HG03025 (cell line): ENCODE results near the gene DIP2C.

Source experiments
- ATAC-seq: cut with Tn5 transposase; IDR thresholded peaks from one replicate; pipeline ENCODE4 v1.9.1; 2021; ENCODE audit warnings: mild to moderate bottlenecking, moderate library complexity; ENCODE audit not compliant: unreplicated experiment, low FRiP score

DIP2C gene

GRCh38 chr10:630581-631073 lies 58.8 kb downstream of the DIP2C start:
- ATAC-seq, result no peak

DNA sequence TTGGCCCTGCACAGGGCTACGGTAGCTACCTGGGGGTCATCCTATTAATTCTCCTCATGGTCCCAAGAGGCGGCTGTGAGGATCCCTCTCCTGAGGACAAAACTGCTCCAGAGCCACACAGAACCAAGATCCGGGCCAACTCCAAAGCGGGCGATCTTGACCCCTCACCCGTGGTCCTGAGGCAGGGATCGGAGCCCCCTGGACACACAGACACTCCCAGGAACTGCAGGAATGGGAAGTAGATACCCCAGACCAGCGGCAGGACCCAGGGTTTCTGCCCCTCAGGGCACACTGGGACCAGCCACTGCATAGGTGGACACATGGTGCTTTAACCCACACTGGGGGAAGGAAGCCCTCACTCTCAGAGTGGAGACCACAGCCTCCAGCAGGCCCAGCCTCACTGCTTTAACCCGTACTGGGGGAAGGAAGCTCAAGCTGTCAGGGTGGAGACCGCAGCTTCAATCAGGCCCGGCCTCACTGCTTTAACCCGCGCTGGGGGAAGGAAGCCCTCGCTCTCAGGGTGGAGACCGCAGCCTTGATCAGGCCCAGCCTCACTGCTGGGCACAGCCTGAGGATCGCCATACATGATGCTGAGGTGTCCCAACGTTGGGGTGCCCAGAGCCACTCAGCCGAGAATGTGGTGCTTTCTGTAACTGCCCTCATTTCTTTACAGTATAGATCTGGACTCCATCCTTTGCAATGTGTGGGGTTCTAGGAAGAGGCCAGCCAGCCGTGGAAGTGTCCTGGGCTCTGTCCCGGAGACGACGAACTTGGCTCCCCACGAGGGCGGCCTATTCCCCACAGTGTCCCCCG lies 60.1 kb downstream of the DIP2C start:
- ATAC-seq, result no peak

GRCh38 chr10:628386-629045 lies 61.0 kb downstream of the DIP2C start:
- no peak for ATAC-seq

DNA sequence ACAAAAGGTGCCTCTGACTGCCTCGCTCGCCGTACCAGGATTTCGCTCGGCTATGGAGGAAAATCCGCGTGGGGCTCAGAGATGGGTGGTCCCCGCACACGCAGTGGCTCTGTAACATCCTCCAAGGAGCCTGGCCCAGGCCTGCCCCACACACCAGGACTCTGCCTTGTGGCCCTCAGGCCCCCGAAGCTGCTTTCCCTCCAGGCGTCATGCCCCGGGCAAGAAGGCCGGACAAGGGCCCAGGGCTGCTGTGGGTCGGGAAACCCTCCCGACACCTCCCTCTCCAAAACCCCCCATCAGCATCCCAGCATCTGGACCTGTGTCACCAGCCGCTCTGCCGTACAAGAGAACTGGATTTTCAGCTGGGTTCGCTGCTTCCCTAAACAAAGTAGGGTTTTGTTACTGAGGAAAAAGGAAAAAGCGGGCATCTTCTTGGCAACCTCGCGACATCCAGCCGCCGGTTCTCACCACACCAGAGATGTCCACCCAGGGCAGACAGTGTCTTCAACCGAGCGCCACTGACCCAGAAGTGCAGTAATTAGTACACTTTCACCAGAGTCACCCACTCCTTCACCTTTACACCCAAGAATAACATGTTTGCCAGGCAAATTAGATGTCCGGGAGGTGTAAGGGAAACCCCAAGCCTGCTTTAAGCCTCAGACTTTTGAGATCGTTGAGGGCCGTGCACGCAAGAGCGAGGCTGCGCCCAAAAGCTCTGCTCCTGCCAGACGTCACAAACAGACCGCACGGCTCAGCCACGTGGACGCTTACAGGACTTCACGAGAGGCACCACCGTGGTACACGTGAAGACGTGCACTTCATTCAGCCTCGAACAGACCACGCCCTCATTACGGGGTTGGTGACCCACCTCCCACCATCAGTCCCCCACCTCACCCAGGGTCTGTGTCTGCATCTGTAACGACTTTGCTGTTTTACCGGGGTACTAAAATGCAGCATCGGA lies 62.2 kb downstream of the DIP2C start:
- ATAC-seq, result no peak

DNA sequence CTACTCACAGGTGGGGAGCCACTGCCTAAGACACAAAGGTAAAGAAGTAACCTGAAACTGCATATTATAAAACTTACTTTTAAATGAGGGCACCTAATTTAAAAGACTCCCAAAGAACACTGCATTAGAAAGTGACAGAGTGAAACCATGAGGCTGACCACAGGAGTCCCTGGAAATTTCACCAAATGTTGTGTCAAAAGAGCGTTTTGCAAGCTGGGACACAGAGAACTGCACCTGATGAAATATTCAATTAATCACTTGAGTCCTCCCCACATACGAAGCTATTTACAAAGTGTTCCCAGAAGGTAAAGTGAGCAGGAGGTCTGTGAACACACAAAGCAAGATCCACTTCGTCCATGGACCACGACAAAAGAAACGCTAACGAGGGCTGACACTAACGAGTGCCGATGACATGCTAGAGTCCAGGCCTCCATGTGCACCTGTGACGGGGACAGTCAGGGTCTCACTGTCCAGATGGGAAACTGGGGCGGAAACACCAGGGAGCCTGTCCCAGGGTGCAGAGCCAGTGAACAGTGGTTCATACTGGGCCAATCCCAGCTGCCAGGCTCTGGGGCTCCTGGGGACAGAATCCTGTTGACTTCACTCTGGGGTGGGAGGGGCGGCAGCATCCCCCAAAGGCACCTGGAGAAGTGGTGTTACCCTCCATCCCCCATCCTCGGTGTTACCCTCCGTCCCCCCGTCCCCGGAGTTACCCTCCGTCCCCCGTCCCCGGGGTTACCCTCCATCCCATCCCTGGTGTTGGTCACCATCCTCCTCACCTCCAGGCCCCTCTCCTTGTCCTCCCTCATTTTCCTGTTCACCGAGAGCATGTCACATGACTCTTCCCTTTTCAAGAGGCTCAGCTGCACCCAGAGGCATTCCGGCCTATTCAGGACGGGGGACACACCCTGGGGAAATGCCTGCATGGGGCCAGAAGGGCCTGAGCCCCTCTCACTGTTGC lies 63.4 kb downstream of the DIP2C start:
- no peak for ATAC-seq

- ATAC-seq, result no peak
Measured at GRCh38 chr10:625333-625696, 64.2 kb downstream of the DIP2C start.

DNA sequence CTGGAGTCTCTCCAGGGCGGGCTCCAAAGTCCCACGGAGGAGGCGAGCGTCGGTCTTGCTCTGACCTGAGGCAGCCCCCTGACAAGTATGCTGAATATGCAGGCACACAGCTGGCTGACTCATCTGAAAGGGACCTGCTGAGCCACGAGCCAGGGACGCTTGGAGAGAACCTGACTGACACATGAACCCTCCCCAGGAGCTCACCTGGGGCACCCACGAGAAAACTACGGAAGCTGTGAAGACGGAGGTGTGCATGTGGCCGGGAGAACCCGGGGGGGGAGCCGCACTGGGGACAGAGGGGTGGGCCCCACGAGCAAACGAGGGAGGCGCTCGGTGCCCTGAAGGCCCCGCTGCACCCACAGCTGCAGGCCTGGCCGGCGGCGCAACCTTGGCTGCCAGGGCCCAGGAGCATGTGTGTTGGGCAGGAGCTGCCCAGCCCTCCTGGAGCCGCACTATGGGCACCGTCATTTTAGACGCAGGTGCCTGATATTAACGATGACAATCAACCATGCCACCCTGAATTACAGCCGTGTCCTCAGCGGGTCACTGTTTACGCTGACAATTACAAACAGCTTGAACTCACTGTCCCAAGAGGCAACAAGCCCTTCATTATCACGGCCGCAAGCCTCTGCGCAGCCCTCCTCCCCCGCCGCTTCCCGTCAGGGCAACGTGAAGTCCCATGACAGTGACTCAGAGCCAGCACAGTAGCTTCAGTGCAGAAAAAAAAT lies 64.7 kb downstream of the DIP2C start:
- ATAC-seq, result no peak

- ATAC-seq, result no peak
Measured at GRCh38 chr10:624312-624604, 65.2 kb downstream of the DIP2C start.

DNA sequence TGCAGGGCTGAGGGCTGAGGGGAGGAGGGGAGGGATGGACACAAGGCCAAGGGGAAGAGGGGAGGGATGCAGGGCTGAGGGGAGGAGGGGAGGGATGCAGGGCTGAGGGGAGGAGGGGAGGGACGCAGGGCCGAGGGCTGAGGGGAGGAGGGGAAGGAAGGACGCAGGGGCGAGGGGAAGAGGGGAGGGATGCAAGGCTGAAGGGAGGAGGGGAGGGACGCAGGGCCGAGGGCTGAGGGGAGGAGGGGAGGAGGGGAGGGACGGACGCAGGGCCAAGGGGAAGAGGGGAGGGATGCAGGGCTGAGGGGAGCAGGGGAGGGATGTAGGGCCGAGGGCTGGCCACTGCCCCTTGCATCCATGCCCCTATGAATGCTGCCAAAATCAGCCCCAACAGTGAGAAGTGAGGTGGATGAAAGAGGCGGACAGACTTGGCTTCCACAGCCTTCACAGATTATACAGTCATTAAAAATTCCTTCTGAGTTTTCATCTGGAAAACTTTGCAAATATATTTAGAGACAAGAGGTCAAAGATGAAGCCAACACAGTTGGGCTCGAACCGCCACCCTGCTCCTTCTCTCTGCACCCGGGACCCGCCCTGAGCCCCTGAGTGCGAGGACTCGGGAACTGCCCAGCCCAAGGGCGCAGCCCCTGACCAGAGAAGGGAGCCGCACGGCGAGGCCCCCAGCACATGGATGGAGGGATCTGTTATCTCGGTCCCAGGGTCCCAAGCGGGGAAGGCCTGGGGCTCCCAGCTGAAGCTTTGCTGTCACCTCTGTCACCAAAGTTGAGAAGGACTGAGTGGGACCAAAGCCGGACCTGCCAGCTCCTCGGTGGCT lies 65.8 kb downstream of the DIP2C start:
- ATAC-seq, result no peak

- no peak for ATAC-seq
Measured at GRCh38 chr10:623014-623413, 66.5 kb downstream of the DIP2C start.

- ATAC-seq, result no peak
Measured at GRCh38 chr10:621981-622740, 67.3 kb downstream of the DIP2C start.

DNA sequence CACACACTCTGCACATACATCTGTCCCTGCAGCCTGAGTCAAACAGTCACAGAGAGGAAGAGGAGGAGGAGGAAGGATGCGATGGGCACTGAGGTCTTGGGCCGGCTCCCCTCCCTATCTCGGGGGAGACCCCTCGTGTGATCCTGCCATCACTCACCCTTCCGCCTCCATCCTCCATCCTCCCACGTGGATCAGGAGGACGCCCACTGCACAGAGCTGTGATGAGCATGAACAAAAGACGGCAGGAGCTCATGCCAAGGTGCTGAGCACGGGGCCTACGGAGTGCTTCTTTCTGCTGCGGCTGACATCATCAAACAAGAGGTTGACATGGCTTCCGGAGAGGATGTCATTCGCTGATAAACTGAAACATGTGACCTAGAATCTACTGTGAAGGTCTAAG lies 68.0 kb downstream of the DIP2C start:
- no peak for ATAC-seq

DNA sequence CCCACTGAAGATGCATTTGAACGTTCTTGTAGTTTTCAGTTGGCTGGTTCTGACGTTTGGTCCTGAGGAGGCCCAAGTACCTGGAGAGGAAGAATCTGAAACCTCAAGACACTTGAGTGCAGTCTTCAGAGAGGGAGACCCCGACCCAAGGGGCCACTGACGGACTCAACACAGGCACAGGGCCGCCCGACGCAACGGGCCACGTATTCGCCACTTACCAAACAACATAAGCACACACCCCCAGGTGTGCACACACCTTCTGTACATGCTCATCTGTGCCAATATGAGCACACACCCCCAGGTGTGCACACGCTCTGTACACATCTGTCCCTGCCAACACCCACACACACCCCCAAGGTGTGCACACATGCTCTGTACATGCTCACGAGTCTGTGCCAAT lies 68.5 kb downstream of the DIP2C start:
- ATAC-seq, result no peak

- ATAC-seq, result no peak
Measured at GRCh38 chr10:620417-620816, 69.1 kb downstream of the DIP2C start.

DNA sequence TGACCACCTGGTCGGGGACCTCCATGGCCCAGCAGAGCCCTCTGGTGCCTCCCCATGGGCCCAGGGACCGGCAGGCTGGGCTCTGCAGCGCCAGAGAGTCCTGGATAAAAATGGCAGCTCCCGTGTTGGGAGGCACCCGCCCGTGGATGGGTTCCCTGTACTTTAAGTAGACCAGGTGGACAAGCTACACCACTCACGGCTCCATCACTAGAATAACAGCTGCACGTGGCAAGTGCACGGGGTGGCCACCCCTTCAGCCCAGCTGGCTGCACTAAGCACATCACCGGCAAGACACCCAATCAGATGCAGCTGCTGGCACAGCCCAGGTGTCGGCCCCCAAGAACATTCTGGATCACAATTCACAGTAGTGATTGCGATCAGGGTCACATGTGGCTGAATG lies 69.8 kb downstream of the DIP2C start:
- no peak for ATAC-seq

DNA sequence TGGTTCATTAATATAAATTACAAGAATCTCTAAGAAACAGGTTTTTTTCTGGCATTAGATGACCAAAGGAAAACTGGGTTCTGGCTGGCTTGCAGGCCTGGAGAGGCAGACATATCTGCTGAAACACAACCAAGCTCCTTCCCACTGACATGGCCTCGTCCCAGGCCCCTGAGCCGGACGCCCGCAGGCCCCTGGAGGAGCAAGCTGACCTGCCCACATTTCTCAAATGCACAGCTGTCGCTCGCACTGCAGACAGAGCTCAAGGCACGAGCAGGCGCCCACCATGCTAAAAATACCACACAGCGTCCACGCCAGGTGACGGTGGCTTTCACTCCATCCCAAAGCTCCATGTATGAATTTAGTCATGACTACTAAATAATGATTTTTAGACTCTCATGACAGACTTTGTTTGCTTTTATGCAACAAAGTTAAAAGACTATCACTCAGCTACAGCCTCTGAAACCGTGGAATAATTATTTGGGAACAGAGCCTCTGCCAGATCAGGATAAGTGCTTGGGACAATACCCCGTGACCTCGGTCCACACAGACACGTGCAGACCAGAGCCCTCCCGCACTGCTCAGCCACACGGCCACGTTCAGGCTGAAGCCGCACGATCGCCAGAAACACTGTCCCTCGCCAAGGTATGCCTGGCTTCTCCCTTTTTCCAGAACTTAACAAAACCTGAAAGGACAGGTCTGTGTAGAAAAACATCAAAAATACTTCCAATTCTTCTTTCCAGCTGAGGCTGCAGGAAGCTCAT lies 71.1 kb downstream of the DIP2C start:
- no peak for ATAC-seq

- no peak for ATAC-seq
Measured at GRCh38 chr10:617471-617870, 72.0 kb downstream of the DIP2C start.
